DMS114 treated with DMSO at 0.1 percent for 48 hours (cell line): ENCODE data around the gene UBL3.

Source experiments
- DNase-seq: peaks from one replicate; lab custom pipeline; 2025; ENCODE audit not compliant: unreplicated experiment; lab: John Stamatoyannopoulos, UW

UBL3 gene

DNA sequence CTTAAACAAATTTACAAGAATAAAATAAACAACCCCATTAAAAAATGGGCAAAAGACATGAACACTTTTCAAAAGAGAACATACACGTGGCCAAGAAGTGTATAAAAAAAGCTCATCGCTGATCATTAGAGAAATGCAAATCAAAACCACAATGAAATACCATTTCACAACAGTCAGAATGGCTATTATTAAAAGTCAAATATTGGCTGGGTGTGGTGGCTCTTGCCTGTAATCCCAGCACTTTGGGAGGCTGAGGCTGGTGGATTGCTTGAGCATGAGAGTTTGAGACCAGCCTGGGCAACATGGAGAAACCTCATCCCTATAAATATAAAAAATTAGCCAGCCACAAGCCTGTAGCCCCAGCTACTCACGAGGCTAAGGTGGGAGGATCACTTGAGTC lies 89.9 kb downstream of the UBL3 start:
- DNase-seq: no peak

DNA sequence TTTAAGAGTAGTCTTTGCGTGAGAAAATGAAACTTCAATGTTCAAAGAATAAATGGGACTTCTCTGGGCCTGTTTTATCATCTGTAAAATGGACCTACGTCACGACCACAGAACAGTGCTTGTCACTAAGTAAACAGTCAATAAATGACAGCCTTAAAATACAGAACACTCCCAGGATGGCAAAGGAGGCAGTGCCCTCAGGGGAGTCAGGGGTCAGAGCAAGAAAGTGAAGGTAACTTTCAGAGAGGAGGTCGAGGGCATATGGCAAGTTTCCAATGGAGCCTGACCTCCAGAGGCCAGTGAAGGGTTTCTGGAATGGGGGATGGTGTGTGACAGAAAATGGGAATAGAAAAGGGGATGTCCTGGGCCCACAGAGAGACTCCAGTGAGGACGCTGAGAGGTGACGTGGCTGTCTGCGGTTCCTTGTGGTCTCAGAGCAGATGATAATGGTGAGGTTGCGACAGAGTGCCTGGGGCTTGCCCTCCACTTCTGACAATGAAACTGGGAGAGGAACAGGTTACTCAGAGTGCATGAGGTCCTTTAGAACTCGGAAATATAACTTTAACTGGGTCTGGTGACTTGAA lies 91.8 kb downstream of the UBL3 start:
- DNase-seq: no peak

DNA sequence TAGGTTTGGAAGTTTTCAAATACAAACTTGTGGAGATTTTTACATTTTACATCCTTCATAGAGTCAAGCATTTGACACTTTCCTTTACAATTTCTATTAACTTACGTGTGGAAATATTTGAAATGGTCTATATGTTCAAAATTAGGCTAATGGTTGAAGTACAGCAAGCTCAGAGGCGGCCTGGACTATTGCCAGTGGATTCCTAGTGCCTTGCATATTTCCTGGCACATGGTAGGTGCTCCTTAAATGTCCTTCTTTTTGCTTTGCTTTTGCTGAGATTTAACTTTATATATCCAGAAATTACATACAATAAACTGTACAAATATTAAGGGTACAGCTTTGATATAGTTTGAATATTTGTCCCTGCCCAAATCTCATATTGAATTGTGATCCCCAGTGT lies 93.9 kb downstream of the UBL3 start:
- DNase-seq: no peak

DNA sequence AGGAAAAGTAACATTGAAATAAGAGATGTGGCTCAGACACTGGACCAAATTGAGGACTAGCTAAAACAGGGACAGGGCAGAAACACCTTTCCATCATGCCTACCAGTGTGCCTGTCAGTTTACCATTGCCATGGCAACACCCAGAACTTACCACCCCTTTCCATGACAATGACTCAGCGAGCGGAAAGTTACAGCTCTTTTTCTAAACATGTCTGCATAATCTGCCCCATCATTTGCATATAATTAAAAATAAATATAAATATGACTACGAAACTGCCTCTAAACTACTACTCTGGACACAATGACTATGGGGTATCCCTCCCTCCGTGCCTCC lies 96.0 kb downstream of the UBL3 start:
- no peak for DNase-seq

DNA sequence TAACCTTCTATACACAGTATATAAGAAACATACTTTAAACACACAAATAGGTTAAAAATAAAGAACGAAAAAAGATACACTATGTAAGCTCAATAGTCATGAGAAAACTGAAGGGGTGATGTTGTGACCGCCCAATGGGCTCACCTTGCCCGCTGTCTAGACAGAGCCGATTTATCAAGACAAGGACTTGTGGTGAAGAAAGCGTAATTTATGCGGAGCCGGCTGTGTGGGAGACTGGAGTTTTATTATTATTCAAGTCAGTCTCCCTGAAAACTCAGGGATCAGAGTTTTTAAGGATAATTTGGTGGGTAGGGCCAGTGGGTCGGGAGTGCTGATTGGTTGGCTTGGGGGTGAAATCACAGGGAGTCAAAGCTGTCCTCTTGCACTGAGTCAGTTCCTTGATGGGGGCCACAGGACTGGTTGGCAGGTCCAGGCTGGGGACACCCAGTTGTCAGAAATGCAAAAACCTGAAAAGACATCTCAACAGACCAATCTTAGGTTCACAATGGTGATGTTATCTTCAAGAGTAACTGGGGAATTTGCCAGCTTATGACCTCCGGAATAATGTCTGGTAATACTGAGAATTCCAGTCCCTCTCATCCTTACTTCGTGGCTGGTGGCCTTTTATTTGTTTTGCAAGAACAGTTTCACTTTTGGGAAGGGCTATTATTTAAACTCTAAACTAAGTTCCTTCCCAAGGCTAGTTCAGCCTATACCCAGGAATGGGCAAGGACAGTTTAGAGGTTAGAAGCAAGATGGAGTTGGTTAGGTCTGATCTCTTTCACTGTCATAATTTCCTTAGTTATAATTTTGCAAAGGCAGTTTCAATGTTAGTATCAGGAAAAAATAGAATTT lies 96.6 kb downstream of the UBL3 start:
- DNase-seq: no peak

DNA sequence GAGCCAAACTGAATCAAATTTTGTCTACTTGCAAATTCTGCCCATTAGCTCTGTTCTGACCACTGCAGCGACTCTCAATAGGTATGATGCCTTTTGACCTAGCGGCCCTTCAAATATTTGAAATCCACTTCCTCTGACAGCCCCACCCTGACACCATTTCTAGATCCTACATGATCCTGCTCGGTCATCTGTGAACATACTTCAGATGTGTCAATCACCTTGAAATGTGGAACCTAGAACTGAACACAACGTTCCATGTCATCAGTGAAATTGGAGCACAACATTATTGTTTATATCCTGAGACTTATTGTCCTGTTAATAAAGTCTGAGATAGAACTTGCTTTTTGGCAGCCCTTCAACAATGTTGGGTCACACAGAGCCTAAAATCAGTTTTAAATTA lies 98.2 kb downstream of the UBL3 start:
- no peak for DNase-seq

DNA sequence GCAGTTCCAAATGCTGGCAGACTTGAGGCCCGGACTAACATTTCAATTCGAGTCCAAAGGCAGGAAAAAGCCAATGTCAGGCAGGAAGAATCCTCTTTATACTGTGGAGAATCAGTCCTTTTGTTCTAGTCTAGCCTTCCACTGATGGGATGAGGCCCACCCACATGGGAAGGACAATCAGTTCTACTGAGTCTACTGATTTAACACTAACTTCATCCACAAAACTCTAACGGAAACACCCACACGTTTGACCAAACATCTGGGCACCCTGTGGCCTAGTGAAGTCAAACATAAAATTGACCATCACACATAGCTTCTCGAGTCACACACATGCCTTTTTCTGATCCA lies 100.3 kb downstream of the UBL3 start:
- DNase-seq: no peak

DNA sequence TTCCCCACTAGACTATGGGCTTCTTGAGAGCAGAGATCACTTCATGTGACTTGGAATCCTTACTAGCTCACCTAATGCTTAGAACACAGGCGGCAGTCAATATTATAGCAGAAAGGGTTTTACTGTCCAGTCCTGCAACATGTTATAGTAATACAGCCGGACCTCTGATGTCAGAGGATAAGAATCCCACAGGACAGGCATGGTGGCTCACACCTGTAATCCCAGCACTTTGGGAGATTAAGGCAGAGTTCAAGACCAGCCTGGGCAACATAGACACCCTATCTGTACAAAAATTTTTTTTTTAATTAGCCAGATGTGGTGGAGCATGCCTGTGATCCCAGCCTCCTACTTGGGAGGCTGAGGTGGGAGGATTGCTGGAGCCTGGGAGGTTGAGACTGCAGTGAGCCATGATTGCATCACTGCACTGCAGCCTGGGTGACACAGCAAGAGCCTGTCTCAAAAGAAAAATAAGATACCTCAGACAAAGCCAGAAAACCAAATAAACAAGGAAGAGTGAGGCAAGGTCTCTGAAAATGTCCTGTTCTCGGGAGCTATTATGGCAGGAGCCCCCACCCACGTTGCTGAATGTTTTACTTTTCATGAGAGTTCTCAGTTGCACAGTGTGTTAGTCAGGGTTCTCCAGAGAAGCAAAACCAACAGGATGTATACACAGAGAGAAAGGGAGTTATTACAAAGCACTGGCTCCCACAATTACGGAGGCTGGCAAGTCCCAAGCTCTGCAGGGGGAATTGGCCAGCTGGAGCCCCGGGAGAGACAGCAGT lies 100.8 kb downstream of the UBL3 start:
- DNase-seq: no peak

DNA sequence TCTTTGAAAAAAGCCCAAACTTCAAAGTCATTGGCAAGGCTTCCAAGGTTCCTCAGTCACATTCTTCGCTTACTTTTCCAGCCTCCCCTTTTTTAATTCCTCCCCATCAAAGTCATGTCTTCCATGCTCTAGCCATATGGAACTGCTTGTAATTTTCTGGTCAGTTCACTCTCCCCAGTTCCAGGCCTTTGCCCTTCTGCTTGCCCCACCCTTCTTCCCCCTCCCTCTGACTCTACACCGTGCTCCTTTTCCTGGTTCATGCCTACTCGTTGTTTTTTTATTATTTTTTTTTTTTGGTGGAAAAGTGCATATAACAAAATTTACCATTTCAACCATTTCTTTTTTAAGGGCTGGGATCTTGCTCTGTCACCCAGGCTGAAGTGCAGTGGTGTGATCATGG lies 102.3 kb downstream of the UBL3 start:
- DNase-seq: no peak

DNA sequence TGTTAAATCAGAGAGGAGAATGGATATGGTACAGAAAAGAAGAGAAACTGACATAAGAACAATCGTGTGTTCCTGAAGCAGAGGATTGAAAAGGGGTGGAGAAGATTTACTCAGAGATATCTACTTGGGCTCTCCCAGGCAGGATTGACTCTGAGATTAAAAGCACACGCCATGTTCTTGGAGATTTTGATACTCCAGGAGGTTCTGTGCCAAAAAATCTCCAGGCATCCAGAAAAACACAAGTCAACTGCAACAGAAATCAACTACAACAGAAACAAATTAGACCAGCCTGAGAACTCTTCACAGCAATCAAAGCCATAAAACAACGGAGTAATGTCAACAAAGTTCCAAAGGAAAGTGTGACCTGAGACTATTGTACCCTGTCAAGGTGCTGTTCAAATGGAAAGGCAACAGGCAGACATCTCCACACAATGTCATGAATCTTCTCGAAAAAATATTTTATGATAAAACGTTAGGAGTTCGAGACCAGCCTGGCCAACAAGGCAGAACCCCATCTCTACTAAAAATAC lies 104.2 kb downstream of the UBL3 start:
- DNase-seq: no peak

DNA sequence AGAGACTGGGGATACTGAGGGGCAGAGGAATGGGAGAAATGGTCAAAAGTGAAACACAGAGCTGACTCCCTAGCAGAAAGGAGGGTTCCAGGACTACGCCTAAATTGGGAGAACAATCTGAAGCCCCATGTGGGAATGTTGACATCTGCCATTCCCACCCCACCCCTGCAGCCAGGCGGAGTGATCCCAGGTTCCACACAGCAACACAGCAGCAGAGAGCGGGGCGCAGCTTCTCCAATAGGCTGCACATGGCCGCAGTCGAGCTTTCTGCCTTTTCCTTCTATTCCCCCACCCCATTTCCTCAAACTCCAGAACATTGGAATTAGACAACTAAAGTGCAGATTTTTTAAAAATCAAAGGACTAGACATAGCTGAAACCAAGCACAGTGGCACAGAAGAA lies 104.7 kb downstream of the UBL3 start:
- DNase-seq: no peak

DNA sequence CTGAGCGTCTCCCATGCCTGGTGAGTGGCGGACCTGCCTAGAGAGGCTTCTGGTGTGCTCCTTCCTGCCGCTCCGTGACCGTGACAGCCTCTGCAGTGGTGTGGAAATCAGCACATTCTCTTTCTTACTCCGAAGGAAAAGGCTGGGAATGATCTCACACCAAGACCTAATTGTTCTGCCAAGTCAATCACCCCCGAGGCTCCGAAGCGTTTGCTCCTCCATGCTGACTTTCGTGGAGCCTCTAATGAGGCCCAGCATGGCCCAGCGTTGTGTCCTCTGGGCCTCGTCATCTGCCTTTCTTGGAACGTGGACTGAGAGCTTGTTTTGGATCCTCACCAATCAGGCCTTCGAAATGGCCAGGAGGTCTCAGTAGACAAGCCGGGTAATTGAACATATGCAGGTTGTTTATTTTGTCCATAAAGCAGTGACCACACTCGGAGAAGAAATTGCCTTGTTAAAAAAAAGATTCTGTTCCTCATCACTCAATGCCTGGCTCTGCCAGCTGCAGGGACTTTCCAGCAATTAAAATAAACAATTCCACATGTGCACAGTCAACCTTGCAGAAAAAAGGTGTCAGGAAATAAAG lies 107.1 kb downstream of the UBL3 start:
- DNase-seq: no peak

DNA sequence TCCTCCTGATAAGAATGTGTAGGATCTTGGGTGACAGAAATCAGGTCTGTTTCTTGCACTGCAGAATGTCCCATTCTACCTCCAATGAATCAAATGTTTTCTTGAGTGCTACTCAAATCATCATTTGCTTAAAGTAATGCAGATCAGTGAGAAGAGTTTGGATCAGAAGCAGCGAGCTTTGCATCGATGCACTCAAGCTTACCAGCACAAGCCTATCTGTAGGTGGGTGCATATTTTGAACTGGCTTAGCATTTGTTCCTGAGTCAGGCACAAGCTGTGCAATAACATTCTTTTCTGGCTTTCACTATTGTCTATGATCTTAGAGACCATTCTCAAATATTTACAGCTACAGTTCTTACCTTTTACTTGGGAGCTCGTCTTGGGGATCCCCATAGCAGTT lies 109.5 kb downstream of the UBL3 start:
- DNase-seq: no peak

DNA sequence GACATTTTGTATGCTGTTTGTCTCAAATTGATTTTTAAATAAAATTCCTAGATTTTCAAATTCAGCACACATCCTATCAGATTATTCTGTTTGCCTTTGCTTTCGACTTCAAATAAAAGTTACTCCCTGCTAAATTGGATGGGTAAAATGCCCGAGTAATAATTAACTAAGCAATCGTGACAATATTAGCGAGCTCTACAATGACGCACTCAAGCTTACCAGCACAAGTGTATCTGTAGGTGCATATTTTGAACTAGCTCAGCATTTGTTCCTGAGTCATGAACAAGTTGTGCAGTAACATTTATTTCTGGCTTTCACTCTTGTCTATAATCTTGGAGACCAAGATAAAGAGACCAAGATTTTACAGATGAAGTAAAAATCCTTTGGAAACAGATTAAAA lies 113.4 kb downstream of the UBL3 start:
- DNase-seq: no peak

DNA sequence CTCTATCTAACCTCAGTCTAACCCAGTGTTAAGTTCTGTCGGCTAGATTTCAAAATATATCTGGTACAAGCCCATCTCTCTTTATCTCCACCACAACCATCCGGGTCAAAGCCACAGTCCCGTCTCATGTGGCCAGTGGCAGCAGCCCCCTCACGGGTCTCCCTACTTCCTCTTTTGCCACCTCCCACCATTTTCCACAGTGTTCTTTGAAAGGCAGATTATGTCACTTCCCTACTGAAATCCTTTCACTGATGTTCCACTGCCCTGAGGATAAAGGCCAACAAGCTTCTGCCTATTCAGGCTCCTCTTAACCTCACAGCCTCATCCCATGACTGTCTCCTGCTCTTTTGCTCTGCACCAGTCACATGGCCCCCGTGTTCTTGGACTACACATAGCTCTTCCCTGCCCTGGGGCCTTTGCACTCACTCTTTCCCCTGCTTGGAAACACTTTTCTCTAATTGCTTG lies 117.2 kb downstream of the UBL3 start:
- DNase-seq: no peak

DNA sequence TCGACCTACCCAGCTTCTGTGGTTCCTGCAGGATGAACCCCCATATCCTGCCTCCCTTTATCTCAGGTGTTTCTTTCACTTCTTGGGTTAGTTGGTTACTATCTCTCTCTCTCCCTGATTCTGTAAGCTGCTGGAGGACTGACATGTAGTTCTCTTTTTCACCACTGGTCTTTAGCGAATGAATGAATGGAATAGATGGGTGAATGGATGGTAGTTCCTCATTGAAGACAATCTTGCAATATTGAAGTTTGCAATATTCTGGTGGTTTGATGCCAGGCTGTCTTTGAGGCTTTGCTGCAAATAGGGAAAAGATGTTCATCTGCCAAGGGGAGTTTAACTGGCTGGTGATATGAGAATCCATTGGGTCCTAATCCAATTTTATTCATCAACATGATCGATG lies 120.2 kb downstream of the UBL3 start:
- DNase-seq: no peak

DNA sequence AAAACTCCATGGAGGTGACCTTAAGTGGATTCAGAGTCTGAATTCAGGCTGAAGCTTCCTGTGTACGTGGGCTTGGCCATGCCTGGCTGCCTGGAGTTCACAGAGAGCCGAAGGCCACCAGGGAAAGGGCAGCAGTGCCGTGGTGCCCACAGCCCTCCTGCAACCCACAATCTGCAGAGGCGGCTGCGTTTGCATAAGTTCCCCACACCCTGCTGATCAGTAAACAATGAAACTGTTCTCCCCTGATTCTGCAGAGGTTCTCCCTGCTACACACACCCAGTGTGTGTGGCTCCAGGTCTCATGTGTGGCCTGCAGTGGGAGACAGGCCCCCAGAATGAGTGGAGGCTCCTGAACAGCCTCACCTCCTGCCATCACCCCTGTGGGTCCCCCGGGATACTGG lies 128.0 kb downstream of the UBL3 start:
- DNase-seq: no peak

DNA sequence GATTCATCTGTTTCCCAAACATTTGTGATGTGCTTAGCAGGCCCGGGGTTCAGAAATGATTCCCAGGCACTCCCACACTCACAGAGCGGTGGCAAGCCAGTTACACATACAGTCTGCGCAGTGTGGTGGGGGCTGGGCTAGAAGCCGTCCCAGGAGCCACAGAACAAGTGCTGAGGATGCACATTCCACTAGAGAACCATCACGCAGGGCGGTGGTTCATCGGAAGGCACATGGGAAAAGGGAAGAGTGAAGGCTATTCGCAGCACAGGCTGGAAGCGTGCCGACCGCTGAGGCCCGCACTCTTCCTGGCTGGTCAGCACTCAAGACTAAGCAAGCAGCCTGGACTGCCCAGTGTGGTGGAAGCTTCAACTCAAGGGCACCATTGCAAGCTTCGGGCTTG lies 128.7 kb downstream of the UBL3 start:
- no peak for DNase-seq

DNA sequence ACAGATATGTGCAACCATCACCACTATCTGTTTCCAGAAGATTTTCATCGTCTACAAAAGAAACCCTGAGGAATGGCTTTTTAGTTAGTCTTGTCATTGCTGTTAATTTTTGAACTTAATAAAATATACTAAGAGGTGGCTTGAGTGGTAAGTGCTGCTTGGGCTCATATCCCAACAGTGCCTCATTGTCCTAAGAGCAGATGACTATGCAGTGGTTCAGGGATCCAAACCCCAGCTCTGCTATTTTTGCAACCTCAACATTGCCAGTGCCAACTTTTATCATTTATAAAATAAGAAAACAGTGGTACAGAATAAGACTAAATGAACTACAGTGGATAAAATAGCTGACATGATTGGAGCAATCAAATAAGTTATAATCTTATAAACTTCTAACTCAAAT lies 131.7 kb downstream of the UBL3 start:
- no peak for DNase-seq

DNA sequence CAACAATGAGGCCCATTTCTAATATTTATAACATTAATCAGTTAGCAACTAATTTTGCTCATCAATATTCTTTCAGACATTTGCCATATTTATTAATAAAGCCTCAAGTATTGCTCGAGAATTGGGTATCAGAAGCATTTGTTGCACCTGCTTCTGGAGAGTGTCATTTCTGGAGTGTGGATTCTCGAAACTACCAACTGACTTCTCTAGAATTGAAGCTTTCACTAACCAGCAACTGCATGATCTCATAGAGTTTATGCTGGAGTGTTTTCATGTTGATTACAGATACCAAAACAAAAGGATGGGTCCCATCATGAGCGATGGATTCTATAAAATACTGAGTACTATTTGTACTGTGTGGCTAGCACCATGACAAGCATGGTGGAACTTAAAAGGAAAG lies 133.9 kb downstream of the UBL3 start:
- DNase-seq: no peak
